GM13976 (cell line): ENCODE results near the gene ZGPAT.

Experiments used
- DNase-seq: peaks from one replicate; pipeline ENCODE4 v3.0.0; 2012; ENCODE audit warnings: low spot score
- in situ Hi-C: fragments of 300-500 bp; cut with MboI; formaldehyde crosslinking; loops from one replicate; pipeline ENCODE4 v1.12.0; 2022; ENCODE audit warnings: low sequenced_read_pairs, mixed read lengths, inconsistent platforms; ENCODE audit not compliant: unreplicated experiment
- TF ChIP-seq, protein P1 (sequence below): IDR thresholded peaks from 2 replicates; pipeline ENCODE4 v1.5.1; 2012; ENCODE audit warnings: borderline replicate concordance, mild to moderate bottlenecking; ENCODE audit not compliant: insufficient read depth; ENCODE audit errors: extremely low read depth, missing control alignments, control extremely low read depth

ZGPAT gene

DNA sequence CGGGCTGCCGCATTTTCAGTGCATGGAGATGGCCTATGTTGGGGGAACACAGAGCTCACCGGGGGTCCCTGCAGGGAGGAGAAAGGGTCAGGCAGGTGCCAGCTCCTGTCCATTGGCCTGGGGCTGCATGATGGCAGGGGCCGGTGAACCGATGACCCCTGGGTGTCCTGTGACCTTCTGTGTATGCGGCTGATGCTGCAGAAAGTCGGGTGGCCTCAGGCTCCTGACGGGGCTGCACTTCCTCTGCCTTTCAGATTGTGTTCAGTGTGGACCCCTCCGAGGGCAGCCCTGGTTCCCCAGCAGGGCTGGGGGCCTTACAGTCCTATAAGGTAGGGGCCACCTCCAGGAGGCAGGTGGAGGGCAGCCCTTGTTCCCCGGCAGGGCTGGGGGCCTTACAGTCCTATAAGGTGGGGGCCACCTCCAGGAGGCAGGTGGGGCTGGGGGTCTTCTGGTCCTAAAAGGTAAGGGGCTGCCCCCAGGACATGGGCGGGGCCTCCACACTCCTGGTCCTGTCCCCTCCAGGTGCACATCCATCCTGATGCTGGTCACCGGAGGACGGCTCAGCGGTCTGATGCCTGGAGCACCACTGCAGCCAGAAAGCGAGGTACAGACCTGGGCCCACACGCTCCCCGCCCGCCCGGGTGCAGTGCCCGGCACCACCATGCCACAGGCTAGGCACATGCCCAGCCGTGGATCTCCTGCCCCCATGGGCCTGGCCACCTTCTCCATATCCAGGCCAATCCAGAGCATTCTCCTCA, 22.4 kb upstream of the ZGPAT start:
- no peak for DNase-seq
- in situ Hi-C loops, result no loop called here
- TF ChIP-seq, protein P1, sequence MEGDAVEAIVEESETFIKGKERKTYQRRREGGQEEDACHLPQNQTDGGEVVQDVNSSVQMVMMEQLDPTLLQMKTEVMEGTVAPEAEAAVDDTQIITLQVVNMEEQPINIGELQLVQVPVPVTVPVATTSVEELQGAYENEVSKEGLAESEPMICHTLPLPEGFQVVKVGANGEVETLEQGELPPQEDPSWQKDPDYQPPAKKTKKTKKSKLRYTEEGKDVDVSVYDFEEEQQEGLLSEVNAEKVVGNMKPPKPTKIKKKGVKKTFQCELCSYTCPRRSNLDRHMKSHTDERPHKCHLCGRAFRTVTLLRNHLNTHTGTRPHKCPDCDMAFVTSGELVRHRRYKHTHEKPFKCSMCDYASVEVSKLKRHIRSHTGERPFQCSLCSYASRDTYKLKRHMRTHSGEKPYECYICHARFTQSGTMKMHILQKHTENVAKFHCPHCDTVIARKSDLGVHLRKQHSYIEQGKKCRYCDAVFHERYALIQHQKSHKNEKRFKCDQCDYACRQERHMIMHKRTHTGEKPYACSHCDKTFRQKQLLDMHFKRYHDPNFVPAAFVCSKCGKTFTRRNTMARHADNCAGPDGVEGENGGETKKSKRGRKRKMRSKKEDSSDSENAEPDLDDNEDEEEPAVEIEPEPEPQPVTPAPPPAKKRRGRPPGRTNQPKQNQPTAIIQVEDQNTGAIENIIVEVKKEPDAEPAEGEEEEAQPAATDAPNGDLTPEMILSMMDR, result no peak

DNA sequence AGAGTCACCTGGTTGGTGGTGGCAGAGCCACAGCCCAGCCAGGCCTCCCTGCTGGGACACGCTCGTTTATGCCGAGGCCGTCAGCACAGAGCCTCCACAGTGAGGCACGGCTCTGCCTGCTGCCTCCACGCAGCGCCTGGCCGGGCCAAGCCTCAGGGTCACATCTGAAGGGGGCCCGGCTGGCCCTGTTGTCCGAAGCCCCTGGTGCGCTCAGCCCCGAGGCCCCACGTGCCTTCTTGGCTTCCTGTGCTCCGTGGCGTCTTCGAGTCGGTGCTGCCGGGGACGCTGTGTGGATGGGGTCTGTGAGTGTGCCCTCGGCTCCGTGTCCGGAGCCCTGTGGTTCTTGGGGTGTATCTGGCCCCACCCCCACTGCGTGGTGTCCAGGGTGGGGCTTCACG, 21.7 kb upstream of the ZGPAT start:
- TF ChIP-seq, protein P1, result no peak

DNA sequence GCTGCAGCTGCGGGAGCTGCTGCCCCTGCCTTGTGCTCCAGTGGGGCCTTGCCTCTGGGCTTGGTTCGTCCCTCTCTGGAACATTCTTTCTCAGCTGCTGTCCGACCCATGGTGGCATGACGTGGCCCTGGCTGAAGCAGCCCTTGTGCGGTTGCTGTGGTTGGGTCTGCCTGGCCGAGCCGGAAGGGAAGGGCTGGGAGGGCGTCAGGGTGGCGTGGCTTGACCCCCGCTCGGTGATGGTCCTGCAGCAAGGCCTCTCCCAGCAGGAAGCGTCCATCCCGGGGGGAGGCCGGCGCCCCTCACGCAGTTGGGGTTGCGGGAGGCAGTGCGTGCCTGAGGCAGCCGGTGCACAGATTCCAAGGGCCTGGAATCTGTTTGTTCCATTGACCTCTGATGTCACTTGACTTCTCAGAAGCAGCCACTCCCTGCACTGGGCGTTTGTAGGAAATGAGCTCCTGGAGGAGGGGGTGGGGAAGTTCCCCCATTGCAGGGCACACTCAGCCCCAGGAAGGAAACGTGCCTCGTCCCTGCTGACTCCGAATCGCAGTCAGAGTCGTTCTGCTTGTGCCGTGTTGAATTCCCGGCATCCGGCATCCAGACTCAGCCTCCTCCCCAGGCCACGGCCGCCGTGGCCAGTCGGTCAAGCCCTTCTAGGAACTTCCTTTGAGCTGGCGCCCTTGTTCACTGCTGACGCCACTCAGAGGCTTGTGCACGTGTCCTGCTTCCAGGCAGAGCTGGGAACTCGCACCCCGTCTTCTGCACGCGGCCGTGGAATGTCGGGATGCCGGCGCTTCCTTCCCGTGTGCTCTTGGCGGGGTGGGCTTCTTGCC, 21.1 kb upstream of the ZGPAT start:
- in situ Hi-C loops, result no loop called here
- DNase-seq, result peak; percentile 67
- TF ChIP-seq, protein P1, result no peak

More for the DNA sequence above, 21.7 kb upstream of the ZGPAT start:
- DNase-seq, result no peak
- in situ Hi-C loops, result no loop called here

DNA sequence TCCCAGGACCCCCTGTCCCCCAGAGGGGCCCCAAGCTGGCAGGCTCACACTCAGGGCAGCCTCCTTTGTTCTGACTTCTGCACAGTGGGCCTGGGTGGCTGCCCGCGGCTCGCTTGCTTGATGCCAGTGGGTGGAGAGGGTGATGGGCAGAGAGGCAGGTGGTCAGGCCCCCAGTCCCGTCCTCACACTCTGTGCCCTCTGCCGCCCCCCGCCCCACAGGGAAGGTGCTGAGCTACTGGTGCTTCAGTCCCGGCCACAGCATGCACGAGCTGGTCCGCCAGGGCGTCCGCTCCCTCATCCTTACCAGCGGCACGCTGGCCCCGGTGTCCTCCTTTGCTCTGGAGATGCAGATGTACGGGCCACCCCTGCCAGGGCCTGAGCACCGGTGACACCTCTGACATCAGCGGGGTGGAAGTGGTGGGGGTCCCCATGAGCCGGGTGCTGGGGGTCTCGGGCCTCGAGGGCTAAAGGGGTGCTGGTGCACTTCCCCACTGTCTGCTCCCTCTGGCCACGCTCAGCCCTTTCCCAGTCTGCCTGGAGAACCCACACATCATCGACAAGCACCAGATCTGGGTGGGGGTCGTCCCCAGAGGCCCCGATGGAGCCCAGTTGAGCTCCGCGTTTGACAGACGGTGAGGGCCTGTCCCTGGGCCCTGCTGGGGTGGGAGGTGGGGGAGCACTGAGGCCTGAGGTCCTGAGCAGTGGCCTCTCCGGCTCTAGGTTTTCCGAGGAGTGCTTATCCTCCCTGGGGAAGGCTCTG, 20.2 kb upstream of the ZGPAT start:
- TF ChIP-seq, protein P1, result no peak
- no peak for DNase-seq
- in situ Hi-C loops, result no loop called here

DNA sequence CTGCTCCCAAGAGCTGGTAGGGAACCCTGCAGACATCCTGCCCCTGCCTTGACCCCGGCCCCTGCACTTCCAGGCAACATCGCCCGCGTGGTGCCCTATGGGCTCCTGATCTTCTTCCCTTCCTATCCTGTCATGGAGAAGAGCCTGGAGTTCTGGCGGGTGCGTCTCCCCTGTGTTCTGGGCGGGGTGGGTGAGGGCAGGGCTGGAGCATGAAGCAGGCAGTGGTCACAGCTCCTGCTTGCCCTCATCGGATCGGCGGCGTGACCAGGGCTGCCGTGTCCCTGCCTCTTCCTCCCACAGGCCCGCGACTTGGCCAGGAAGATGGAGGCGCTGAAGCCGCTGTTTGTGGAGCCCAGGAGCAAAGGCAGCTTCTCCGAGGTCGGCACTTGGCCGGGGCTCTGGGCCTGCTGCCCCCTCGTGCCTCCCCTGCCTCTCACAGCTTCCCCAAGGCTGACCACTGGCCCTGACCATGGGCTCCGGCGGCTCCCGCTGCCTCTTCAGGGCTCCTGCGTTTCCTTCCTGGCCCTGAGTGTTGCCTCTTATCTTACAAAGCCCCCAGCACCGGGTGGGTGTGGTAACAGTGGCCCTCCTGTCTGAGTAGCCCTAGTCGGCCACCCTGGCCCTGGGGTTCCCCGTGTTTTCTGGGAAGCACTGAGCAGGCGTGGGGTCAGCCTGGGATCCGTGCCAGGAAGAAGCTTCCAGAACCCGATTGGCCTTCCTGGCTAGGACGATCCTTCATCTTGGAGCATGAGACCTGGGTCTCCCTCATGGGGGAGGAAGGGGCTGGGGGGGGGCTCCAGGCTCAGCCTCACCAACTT, 19.4 kb upstream of the ZGPAT start:
- TF ChIP-seq, protein P1, result no peak
- no peak for DNase-seq
- in situ Hi-C loops, result no loop called here
